NCI-H146 treated with DMSO at 0.1 percent for 48 hours (cell line): ENCODE results near the gene GPRC5B.

ENCODE experiments used
- DNase-seq: peaks from one replicate; lab custom pipeline; 2025; ENCODE audit not compliant: unreplicated experiment; lab: John Stamatoyannopoulos, UW

Gene GPRC5B

GRCh38 chr16:19898924-19899604, 14.4 kb upstream of the GPRC5B start:
- peak; percentile 63 for DNase-seq

DNA sequence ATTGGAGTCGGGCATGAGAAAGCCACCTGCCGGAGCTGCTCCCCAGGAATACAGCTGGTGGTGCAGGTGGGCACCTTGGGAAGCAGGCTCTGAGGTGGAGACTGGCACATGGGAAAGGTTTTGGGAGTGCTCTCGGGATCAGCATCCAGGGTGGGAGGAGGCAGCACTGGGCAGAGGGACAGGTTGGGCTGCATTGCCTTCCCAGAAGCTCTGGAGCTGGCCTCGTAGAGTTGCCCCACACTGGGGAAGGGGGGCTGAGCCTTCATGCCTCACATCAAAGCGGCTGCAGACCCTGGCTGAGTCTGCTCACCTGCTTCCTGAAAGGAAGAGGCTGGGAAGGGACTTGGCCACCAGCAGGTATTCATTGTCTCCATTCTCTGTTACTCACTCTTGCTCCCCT, 13.5 kb upstream of the GPRC5B start:
- DNase-seq = no peak

GRCh38 chr16:19896951-19897350, 12.3 kb upstream of the GPRC5B start:
- DNase-seq = no peak

DNA sequence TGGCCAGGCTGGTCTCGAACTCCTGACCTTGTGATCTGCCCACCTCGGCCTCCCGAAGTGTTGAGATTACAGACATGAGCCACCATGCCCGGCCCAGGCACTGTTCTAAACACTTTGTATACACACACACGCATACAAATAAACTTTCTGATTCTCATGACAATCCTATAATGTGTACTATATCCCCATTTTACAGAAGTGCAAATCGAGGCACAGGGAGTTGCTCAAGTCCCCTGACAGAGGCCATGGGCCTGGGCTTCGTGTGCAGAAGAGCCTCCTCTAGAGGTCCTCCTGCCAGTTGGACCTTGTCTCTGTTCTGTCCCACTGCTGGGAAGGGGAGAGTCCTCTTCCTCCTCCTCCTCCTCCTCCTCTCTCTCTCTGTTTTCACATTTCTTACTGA, 9.9 kb upstream of the GPRC5B start:
- DNase-seq = no peak

DNA sequence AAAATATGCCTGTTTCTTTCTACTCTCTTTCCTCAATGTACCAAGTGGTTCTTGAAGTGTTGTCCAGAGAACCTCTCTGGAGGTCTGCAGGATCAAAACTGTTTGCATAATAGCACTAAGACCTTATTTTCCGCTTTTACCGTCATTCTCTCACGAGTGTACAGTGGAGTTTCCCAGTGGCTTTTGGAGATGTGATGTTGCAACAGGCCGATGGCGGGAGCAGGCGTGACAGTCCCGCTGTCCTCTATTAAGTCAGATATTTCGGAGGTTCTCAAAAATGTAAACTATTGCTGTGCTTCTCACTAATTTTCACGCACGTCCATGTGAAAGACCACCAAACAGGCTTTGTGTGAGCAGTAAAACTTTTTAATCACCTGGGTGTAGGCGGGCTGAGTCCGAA, 8.3 kb upstream of the GPRC5B start:
- DNase-seq = no peak

- no peak for DNase-seq
These were observed 6.3 kb upstream of the GPRC5B start for GRCh38 chr16:19890901-19891300.

- no peak for DNase-seq
These were observed 4.2 kb upstream of the GPRC5B start for GRCh38 chr16:19888834-19889233.

GRCh38 chr16:19886073-19886941, 1.7 kb upstream of the GPRC5B start:
- peak; percentile 63 for DNase-seq

DNA sequence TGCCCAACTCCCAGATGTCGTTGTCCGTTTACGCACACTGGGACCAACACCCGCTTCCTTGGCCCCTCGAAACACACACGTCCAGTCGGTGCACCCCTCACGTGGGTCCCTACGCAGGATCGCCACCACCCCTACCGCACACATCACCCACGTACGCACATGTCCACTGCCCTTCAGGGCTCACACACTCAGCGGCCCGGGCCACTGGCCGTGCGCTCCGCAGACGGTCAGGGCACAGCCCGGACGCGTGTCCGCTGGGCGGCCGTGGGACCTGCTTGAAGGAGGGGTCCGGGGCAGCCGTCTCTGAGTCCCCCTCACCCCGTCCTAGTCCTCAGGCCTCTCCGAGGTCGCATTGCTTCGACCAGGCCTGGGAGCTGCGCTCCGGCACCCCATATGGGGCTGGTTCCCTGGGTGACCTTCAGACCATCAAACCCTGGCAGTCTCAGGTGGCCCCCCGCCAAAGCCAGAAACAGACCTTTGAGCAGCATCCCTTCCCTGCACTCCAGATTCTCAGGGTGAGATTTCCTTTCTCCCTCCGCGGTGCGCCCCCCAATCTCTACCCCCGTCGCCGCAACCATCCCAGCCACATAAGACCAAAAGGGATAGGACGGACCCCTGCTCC, 914 bp upstream of the GPRC5B start:
- DNase-seq = no peak

DNA sequence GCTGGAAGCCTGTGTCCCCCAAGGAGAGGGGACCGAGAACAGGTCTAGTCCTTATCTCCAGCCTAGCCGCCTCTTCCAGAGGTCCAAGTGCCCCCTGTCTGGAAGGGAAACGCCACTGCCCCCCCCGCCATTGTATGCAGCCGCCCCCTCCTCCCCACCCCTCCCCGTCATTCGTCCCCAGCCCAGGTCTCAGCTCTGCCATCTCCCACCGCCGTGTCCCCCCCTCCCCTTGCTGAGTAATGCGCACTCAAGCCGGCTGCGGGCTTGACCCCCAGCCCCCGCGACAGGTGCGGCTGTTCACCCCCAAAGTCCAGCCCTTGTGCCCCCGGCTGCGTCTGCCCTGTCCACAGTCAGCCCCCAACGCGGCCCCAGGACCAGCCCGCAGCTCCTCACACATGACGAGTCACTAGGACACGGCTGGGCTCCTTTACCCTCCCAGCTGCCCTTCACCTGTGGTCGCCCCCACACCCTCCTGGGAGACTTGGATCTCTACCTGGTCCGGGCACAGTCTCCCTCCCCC, 622 bp downstream of the GPRC5B start:
- DNase-seq = peak; percentile 37

- DNase-seq = peak; percentile 77
These were observed 1.2 kb downstream of the GPRC5B start for GRCh38 chr16:19883296-19883965.

DNA sequence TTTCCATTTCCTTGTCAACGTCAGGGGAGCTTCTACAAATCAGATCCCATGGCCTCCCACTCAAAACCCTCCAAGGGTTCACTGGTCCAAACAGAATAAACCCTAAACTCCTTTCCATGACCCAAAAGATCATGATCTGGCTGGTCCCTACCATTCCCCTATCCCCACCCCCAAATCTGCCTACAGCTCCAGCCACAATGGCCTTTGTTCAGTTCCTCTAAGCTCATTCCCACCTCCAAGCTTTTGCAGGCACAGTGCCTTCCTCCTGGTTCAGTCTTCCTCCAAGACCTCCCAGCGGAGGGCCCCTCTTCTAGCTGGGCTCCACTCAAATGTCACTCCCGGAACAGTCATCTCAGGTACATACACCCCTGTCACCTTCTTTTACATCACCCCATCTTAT, 2.0 kb downstream of the GPRC5B start:
- DNase-seq = peak; percentile 27

DNA sequence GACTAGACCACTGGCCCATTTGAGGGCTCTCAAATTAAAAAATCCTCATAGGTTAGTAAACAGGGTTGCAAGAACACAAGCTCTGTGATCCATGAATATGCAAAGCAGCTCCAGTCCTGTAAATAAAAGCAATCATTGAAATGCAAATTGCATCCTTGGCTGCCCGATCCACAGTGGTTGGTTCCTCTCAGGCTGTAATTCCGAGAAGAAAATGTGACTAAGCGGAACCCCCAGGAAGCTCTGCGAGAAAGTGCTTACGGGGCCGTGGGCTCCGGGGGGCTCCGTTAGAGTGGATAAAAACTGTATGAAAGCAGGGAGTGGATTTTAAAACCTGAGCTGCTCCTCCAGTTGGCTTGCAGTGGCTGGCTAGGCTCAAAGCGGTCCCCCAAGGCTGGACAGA, 2.5 kb downstream of the GPRC5B start:
- peak; percentile 25 for DNase-seq

GRCh38 chr16:19881783-19882182, 2.9 kb downstream of the GPRC5B start:
- no peak for DNase-seq

- DNase-seq = no peak
These were observed 3.6 kb downstream of the GPRC5B start for GRCh38 chr16:19881028-19881427.

GRCh38 chr16:19879241-19879792, 5.3 kb downstream of the GPRC5B start:
- DNase-seq = peak; percentile 100

DNA sequence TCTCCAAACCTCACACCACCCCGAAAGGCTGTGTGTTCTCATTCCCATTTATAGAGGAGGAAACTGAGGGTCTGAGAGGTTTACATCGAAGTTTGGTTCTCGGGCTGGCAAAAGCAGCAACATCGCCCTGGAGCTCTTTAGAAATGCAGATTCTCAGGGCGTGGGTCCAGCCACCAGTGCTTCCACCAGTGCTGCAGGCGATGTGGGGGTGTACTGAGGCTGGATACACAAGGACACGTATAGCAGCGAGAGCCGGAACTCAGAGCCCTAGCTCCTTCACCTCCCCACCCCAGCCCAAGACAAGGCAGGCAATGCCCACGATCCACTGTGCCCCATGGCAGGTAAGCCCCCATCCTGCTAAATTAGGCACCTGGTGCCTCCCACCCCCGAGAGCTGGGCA, 5.9 kb downstream of the GPRC5B start:
- no peak for DNase-seq

GRCh38 chr16:19876501-19877059, 8.1 kb downstream of the GPRC5B start:
- DNase-seq = no peak

- no peak for DNase-seq
These were observed 8.7 kb downstream of the GPRC5B start for GRCh38 chr16:19875900-19876299.

GRCh38 chr16:19874851-19875546, 9.6 kb downstream of the GPRC5B start:
- DNase-seq = no peak
